ENCODE results near the gene NDST1. TPM values are rescaled to one million over a fixed set of nuclear protein-coding genes. Genes with fewer than 3 reads are reported as not detected.

Gene NDST1
- total RNA-seq, 1 experiment from 2014 or later, result 42.6 TPM

DNA sequence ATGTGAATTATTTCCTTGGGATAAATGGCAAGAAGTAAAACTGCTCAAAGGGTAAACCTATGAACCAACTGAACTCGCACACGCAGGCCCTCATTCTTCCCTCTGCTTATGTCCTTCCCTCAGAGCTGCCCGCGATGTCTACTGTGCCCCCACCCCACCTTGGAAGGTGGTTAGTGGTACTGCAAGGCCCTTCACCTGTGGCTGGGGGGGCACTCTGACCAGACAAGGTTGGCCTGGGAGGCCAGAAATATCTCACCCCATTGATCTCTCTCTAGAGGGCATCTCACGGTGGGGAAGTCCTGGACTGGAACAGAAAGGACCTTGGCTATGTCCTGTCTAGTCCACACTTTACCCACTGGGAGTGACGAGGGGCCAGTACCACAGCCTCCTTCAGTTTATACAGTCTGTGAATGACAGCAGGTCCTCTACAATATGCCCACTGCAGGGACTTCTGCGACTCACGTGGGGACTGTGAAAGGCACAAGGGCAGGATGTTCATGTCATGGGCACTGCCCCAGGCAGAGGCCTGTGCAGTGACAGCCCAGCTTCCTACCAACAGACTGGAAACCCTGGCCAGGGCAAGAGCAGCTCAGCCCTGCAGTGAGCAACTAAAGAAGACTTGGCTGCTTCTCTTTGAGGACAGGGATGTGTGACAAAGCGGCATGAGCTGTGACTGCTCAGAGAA is 75.8 kb downstream of the NDST1 start:
- H4K20me1 ChIP-seq (ENCODE audit: low read length), result no peaks in the 10 kb centered on the region
- no peak overlapping the region for H3K4me2 ChIP-seq (ENCODE audit: low read length)
- intact Hi-C loops (cut with micrococcal nuclease), result no loop called here
- H3K9me3 ChIP-seq (ENCODE audit: low read length), result no peaks in the 10 kb centered on the region
- no peak overlapping the region for H3K9ac ChIP-seq (ENCODE audit: low read length)
- no peaks in the 10 kb centered on the region for H3K4me1 ChIP-seq (ENCODE audit: insufficient read depth, low read length)
- no TSS peak for BruUV-seq (replicated peaks)
- H3K4me3 ChIP-seq (ENCODE audit: low read length), result no peak overlapping the region
- DNase-seq, result no peak
- POLR2A ChIA-PET (ENCODE audit: unreplicated experiment), result no interaction called here
- H3K27ac ChIP-seq (ENCODE audit: low read length), result no peak overlapping the region
- no peaks in the 10 kb centered on the region for H3K36me3 ChIP-seq (ENCODE audit: low read depth, low read length)
- H3K27me3 ChIP-seq (ENCODE audit: low read length), result no peaks in the 10 kb centered on the region; the same call in 1 of the 2 replicates
- CTCF ChIA-PET, result no interaction called here
- H3K79me2 ChIP-seq (ENCODE audit: low read length), result no peaks in the 10 kb centered on the region
- H3K9me2 ChIP-seq (replicated peaks; ENCODE audit: low read length), result no peaks in the 10 kb centered on the region
- ATAC-seq, result no peak
- no peak overlapping the region for H2AFZ ChIP-seq (ENCODE audit: low read length)
- H3F3A ChIP-seq (ENCODE audit: low read length, unreplicated experiment), result no peaks in the 10 kb centered on the region
- TF ChIP-seq, protein P1, sequence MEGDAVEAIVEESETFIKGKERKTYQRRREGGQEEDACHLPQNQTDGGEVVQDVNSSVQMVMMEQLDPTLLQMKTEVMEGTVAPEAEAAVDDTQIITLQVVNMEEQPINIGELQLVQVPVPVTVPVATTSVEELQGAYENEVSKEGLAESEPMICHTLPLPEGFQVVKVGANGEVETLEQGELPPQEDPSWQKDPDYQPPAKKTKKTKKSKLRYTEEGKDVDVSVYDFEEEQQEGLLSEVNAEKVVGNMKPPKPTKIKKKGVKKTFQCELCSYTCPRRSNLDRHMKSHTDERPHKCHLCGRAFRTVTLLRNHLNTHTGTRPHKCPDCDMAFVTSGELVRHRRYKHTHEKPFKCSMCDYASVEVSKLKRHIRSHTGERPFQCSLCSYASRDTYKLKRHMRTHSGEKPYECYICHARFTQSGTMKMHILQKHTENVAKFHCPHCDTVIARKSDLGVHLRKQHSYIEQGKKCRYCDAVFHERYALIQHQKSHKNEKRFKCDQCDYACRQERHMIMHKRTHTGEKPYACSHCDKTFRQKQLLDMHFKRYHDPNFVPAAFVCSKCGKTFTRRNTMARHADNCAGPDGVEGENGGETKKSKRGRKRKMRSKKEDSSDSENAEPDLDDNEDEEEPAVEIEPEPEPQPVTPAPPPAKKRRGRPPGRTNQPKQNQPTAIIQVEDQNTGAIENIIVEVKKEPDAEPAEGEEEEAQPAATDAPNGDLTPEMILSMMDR (conservative IDR thresholded peaks at IDR 0.05; ENCODE audit: low read depth, low read length), result no peak
- TF ChIP-seq EZH2phosphoT487 (IDR thresholded peaks at IDR 0.05; ENCODE audit: borderline replicate concordance, low read length) (no peak), EZH2 (IDR thresholded peaks at IDR 0.05; ENCODE audit: low read length, unreplicated experiment) (no peak)

DNA sequence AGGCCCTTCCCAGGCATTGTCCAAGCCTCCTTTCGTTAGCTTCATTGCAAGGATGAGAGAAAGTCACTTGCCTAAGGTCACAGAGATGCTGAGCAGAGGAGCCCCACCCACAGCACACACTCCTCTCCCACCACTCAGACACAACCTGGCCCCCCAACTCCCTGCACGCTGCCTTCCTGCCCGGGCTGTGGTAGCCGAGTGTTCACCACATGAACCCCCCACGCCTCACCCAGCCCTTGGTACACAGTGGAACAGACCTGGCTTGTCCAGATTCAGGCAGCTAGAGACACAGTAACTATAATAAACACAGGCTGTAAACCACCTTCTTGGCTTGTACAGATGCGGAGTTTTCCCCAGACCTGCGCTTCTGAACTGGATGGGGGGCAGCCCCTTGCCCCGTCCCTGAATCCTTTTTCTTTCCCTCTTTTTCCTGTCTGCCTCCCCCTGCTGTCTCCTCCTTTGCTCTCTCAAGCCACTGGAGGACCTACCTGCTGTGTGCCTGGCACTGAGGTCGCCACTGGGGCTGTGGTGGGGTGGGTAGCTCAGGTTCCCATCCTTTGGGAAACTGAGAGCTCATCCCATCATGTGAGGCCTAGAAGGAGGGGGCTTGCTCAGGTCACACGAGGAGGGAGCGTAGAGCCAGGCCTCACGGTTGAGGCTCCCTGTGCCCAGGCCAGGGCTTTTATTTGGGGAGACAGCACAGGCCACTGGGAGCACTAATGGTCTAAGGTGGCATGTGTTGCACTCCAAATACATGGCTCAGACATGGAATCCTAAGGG is 76.8 kb downstream of the NDST1 start:
- POLR2A ChIA-PET (ENCODE audit: unreplicated experiment), result no interaction called here
- TF ChIP-seq EZH2phosphoT487 (IDR thresholded peaks at IDR 0.05; ENCODE audit: borderline replicate concordance, low read length) (no peak), EZH2 (IDR thresholded peaks at IDR 0.05; ENCODE audit: low read length, unreplicated experiment) (no peak)
- TF ChIP-seq, protein P1 (conservative IDR thresholded peaks at IDR 0.05; ENCODE audit: low read depth, low read length), result no peak
- H3F3A ChIP-seq (ENCODE audit: low read length, unreplicated experiment), result no peaks in the 10 kb centered on the region
- no peak overlapping the region for H2AFZ ChIP-seq (ENCODE audit: low read length)
- H3K27me3 ChIP-seq (ENCODE audit: low read length), result no peaks in the 10 kb centered on the region
- H3K9me3 ChIP-seq (ENCODE audit: low read length), result no peaks in the 10 kb centered on the region
- no peaks in the 10 kb centered on the region for H3K4me1 ChIP-seq (ENCODE audit: insufficient read depth, low read length)
- no peaks in the 10 kb centered on the region for H3K79me2 ChIP-seq (ENCODE audit: low read length)
- no peak for ATAC-seq
- no peaks in the 10 kb centered on the region for H3K9me2 ChIP-seq (replicated peaks; ENCODE audit: low read length)
- DNase-seq, result no peak
- intact Hi-C loops (cut with micrococcal nuclease), result no loop called here
- H3K9ac ChIP-seq (ENCODE audit: low read length), result no peak overlapping the region
- BruUV-seq (replicated peaks), result no TSS peak
- CTCF ChIA-PET, result no interaction called here
- H4K20me1 ChIP-seq (ENCODE audit: low read length), result no peaks in the 10 kb centered on the region
- H3K27ac ChIP-seq (ENCODE audit: low read length), result no peak overlapping the region
- H3K4me3 ChIP-seq (ENCODE audit: low read length), result no peak overlapping the region
- no peaks in the 10 kb centered on the region for H3K36me3 ChIP-seq (ENCODE audit: low read depth, low read length)
- H3K4me2 ChIP-seq (ENCODE audit: low read length), result no peak overlapping the region
